ENCODE measurements around the gene XYLB.

Gene XYLB

DNA sequence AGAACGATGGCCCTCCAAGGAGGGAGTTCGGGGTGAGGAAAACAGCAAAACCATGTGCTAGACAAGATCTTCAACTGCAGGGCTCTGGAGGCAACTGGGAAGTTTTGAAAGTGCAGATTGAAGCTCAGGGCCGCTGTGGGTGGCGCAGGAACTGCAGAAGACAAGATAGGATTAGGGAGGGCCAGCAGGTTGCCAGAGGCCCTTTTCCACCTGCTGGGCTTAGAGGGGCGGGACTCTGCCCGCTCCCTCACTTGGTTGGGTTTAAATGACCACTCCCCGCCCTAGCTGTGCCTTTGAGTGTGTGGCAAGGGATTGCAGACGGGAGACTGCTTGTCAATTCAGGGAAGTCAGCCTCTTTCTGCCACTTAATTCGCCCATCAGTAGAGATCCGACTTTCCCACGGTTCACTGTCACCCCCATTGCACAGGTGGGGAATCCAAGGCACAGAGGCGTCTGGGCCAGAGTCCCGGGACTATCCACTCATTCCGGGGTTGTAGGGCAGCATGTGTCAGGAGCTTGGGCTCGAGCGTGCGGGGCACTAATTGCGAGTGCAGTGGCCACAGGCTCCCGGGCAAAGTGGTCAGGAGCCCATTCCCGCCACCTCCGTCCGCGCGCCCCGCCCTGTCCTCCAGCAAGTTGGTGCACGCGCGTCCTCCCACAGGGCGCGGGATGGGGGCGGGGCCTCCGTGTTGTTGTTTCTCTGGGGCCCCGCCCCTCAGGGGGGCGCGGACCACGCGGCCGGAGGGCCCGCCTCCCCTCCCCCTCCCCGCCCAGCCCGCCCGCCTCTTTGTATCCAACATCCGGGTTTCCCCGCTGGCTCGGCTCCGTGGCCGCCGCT lies 106.7 kb downstream of the XYLB start, which contains the start of gene ACVR2B:
TSS of gene ACVR2B (plus strand) at position 816 of the 838 bp plus-strand sequence. CDS start 433 bp downstream, outside the sequence.
- Histone ChIP-seq H3K27ac (ENCODE audit: poor library complexity, severe bottlenecking) (peak within 1 kb of the TSS; percentile 53), H3K9me3 (ENCODE audit: severe bottlenecking) (no peaks in the 10 kb centered on the region), H3K36me3 (ENCODE audit: low read depth) (no peaks in the 10 kb centered on the region), H3K27me3 (ENCODE audit: insufficient read depth, poor library complexity, severe bottlenecking) (no peaks in the 10 kb centered on the region), H3K4me1 (ENCODE audit: insufficient read depth, poor library complexity, severe bottlenecking) (no peaks in the 10 kb centered on the region), H3K4me3 (ENCODE audit: severe bottlenecking) (peak within 1 kb of the TSS; percentile 92)
- ATAC-seq (ENCODE audit: low read depth) (peak; percentile 51), DNase-seq (ENCODE audit: low spot score) (peak; percentile 85)
- no peak for TF ChIP-seq CTCF (IDR thresholded peaks at IDR 0.05; ENCODE audit: poor library complexity, severe bottlenecking)

DNA sequence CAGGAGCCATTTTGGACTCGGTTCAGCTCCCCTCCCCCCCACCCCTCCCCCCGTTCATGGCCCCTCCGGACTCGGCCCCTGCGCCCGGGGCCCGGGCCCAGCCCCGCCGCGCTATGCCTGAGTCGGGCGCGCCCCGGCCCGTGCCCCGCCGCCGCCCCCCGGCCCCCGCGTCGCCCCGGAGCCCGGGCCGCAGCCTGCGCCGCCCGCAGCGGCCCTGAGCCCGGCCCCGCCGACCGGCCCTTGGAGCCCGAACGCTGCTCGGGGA lies 107.3 kb downstream of the XYLB start:
- H3K4me1 ChIP-seq (ENCODE audit: insufficient read depth, poor library complexity, severe bottlenecking) = peaks cover 2% of the 10 kb centered on the region

DNA sequence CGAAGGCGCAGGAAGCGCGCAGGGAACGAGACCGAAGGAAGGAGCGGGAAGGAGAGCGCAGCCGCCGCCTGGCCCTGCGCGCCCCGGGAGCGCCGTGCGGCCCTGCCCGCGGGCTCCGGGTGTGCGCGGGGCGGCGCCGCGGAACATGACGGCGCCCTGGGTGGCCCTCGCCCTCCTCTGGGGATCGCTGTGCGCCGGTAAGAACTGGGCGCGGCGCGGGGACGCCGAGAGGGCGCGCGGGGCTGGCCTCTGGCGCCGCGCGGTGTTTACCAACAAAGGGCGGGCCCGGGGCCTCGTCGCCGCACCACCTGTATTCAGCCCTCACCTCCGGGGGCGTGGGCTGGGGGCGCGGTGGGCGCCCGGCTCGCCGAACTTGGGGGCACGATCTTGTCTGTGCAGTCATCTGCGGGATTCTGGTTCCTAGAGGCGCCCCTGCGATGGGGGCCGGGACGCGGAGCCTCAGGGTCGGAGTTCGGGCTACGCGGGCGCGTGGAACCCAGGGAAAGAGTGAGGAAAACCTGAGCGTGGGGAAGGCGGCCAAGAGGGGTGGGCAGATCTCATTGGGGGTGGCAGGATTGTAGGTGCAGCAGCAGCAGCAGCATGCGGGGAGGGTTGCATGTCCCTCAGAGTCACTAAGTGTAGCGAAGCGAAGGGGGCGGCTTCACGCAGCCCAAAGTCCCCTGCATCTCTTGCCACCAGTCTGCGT lies 107.7 kb downstream of the XYLB start:
- no peaks in the 10 kb centered on the region for H3K27me3 ChIP-seq (ENCODE audit: insufficient read depth, poor library complexity, severe bottlenecking)
- TF ChIP-seq CTCF (IDR thresholded peaks at IDR 0.05; ENCODE audit: poor library complexity, severe bottlenecking) = no peak
- H3K9me3 ChIP-seq (ENCODE audit: severe bottlenecking) = no peaks in the 10 kb centered on the region
- no peaks in the 10 kb centered on the region for H3K36me3 ChIP-seq (ENCODE audit: low read depth)
- ATAC-seq (ENCODE audit: low read depth) (peak; percentile 3), DNase-seq (ENCODE audit: low spot score) (no peak)
- peak overlapping the region; percentile 53 for H3K27ac ChIP-seq (ENCODE audit: poor library complexity, severe bottlenecking)
- peak overlapping the region; percentile 92 for H3K4me3 ChIP-seq (ENCODE audit: severe bottlenecking)
- H3K4me1 ChIP-seq (ENCODE audit: insufficient read depth, poor library complexity, severe bottlenecking) = peaks cover 4% of the 10 kb centered on the region

More for the DNA sequence above, 107.3 kb downstream of the XYLB start:
- Histone ChIP-seq H3K9me3 (ENCODE audit: severe bottlenecking) (no peaks in the 10 kb centered on the region), H3K4me3 (ENCODE audit: severe bottlenecking) (peak overlapping the region; percentile 92), H3K27ac (ENCODE audit: poor library complexity, severe bottlenecking) (peak overlapping the region; percentile 53), H3K27me3 (ENCODE audit: insufficient read depth, poor library complexity, severe bottlenecking) (no peaks in the 10 kb centered on the region), H3K36me3 (ENCODE audit: low read depth) (no peaks in the 10 kb centered on the region)
- no peak for TF ChIP-seq CTCF (IDR thresholded peaks at IDR 0.05; ENCODE audit: poor library complexity, severe bottlenecking)
- no peak for ATAC-seq (ENCODE audit: low read depth)
- no peak for DNase-seq (ENCODE audit: low spot score)

GRCh38 chr3:38454884-38455638 lies 108.5 kb downstream of the XYLB start:
- Histone ChIP-seq H3K27ac (ENCODE audit: poor library complexity, severe bottlenecking) (peak overlapping the region; percentile 53), H3K27me3 (ENCODE audit: insufficient read depth, poor library complexity, severe bottlenecking) (no peaks in the 10 kb centered on the region), H3K4me3 (ENCODE audit: severe bottlenecking) (peak overlapping the region; percentile 92), H3K9me3 (ENCODE audit: severe bottlenecking) (no peaks in the 10 kb centered on the region), H3K4me1 (ENCODE audit: insufficient read depth, poor library complexity, severe bottlenecking) (peaks cover 4% of the 10 kb centered on the region), H3K36me3 (ENCODE audit: low read depth) (no peaks in the 10 kb centered on the region)
- ATAC-seq (ENCODE audit: low read depth) (peak; percentile 68), DNase-seq (ENCODE audit: low spot score) (peak; percentile 80)
- no peak for TF ChIP-seq CTCF (IDR thresholded peaks at IDR 0.05; ENCODE audit: poor library complexity, severe bottlenecking)
